SIG-M5 treated with dmso at 0.1 percent for 504 hours (cell line): ENCODE data around the gene IL12A.

Source experiments
- DNase-seq: peaks from one replicate; lab custom pipeline; 2025; ENCODE audit not compliant: unreplicated experiment; lab: John Stamatoyannopoulos, UW

The IL12A gene

GRCh38 chr3:159989973-159990846 is 1.6 kb downstream of the IL12A start:
- DNase-seq = no peak

- DNase-seq = no peak
Measured at GRCh38 chr3:159991591-159991990, 3.0 kb downstream of the IL12A start.

GRCh38 chr3:159992589-159992988 is 4.0 kb downstream of the IL12A start:
- peak; percentile 16 for DNase-seq

- no peak for DNase-seq
Measured at GRCh38 chr3:159994182-159994581, 5.5 kb downstream of the IL12A start.

GRCh38 chr3:159995091-159995490 is 6.5 kb downstream of the IL12A start:
- no peak for DNase-seq

GRCh38 chr3:159996018-159996417 is 7.4 kb downstream of the IL12A start:
- DNase-seq = no peak

GRCh38 chr3:159996959-159997358 is 8.3 kb downstream of the IL12A start:
- no peak for DNase-seq

GRCh38 chr3:160001148-160001760 is 12.6 kb downstream of the IL12A start:
- DNase-seq = no peak

- no peak for DNase-seq
Measured at GRCh38 chr3:160001850-160002623, 13.4 kb downstream of the IL12A start.

- DNase-seq = peak; percentile 34
Measured at GRCh38 chr3:160003520-160004128, 15.0 kb downstream of the IL12A start.

GRCh38 chr3:160005004-160005403 is 16.4 kb downstream of the IL12A start:
- no peak for DNase-seq

- DNase-seq = peak; percentile 83
Measured at GRCh38 chr3:160006282-160007163, 17.9 kb downstream of the IL12A start.

- no peak for DNase-seq
Measured at GRCh38 chr3:160008961-160009360, 20.3 kb downstream of the IL12A start.

- DNase-seq = no peak
Measured at GRCh38 chr3:160009525-160009924, 20.9 kb downstream of the IL12A start.

GRCh38 chr3:160010578-160010977 is 21.9 kb downstream of the IL12A start:
- DNase-seq = no peak

GRCh38 chr3:160012108-160012507 is 23.5 kb downstream of the IL12A start:
- peak; percentile 68 for DNase-seq

- peak; percentile 37 for DNase-seq
Measured at GRCh38 chr3:160016972-160017371, 28.3 kb downstream of the IL12A start.

GRCh38 chr3:160018959-160019358 is 30.3 kb downstream of the IL12A start:
- no peak for DNase-seq

- DNase-seq = no peak
Measured at GRCh38 chr3:160020057-160020711, 31.5 kb downstream of the IL12A start.

- DNase-seq = no peak
Measured at GRCh38 chr3:160022068-160022467, 33.4 kb downstream of the IL12A start.
